Stimulated activated naive CD4-positive, alpha-beta T cell treated with Interleukin-2 at 50 U/mL for 16 hours (primary cell): ENCODE measurements around the gene ZWILCH.
"Not testable (repeated sequence)": the region's sequence is repeated elsewhere in the genome, so short reads cannot be mapped to it uniquely, and the experiment has no call there.

Source experiments
- DNase-seq: peaks from one replicate; lab custom pipeline; 2025; lab: John Stamatoyannopoulos, UW

ZWILCH gene

GRCh38 chr15:66488525-66488924 lies 16.6 kb upstream of the ZWILCH start:
- DNase-seq = no peak

DNA sequence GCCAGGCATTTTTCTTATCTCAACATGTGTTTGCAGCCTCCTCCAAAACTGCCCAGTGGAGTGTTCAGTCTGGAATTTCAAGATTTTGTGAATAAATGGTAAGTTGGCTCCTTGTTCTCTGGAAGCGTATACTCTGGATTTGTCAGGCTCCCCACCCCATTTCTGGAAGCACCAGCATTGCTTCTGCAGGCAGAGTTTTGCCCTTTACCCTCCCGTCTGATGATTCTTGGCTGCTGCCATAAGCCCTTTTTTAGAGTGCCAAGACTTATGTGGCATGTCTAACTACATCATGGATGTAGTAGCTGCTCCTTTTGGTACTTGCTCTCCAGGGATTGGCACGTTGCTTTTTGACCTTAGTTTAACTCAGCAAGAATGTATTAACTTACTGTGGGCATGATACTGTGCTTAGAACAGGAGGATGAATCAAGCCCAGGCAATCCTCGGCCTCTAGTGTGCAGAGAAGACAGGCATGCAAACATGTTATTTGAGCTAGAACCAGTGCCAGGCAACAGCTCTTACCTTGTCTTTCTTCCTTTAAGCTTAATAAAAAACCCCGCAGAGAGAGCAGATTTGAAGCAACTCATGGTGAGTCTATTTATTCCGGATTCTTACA lies 15.8 kb upstream of the ZWILCH start:
- no peak for DNase-seq

- no peak for DNase-seq
Observed at GRCh38 chr15:66491846-66492245, 13.3 kb upstream of the ZWILCH start.

DNA sequence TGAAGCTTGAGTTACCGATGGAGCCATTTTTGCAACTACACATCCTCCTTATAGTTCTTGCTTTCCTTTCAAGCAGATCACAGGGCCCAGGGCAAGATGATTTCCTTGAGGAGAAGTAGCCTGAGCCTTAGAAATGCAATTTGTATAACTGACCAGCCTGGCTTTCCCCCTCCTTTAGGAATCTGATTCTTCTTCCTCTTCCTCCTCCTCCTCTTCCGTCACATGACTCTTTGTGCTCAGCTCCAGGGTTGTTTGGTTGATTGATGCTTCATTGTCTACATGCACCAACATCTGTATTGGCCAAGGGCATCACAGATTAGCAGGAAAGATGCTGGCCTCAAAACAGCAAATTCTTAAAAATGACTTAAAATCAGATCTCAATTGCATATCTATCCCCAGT lies 10.9 kb upstream of the ZWILCH start:
- no peak for DNase-seq

- DNase-seq = peak; percentile 21
Observed at GRCh38 chr15:66496951-66497501, 8.1 kb upstream of the ZWILCH start.

- DNase-seq = peak; percentile 96
Observed at GRCh38 chr15:66497502-66498455, 7.3 kb upstream of the ZWILCH start, which contains the start of gene SNAPC5. TSS of gene SNAPC5 (minus strand) at chr15:66497762. CDS start at chr15:66497731, 31 bp downstream.

DNA sequence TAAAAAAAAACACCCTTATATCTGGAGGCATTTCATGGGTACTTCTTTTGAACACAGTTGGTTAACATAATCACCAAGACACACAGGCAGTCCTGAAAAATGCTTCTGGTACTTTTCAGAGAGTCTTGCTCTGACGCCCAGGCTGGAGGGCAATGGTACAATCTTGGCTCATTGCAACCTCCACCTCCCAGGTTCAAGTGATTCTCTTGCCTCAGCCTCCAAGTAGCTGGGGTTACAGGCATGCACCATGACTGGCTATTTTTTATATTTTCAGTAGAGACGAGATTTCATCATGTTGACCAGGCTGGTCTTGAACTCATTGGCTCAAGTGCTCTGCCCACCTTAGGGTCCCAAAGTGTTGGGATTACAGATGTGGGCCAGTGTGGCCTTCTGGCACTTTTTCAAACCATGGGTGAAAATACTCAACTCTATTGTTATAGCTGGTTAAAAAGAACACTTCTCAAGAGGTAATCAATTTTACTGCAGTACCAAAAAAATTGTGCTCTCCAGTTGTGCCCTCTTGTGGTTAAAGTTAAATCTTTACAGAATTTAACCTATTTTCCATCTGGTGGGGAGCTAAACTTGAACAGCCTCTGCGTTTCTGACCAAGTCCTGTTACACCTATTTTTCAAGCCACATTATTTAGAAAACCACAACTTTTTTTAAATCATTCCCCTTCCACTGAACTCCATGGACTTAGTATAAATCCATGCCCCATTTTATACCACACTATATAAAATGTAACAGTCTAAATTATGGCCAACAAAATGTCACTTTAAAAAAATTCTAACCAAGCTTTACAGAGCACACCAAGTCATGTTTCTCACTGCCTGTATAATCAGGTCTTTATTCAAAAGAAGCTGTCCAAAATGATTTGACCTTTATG lies 6.4 kb upstream of the ZWILCH start:
- no peak for DNase-seq

GRCh38 chr15:66500346-66500745 lies 4.8 kb upstream of the ZWILCH start:
- not testable (repeated sequence) for DNase-seq

GRCh38 chr15:66502491-66502890 lies 2.6 kb upstream of the ZWILCH start:
- DNase-seq = peak; percentile 3

GRCh38 chr15:66503041-66503648 lies 2.0 kb upstream of the ZWILCH start:
- DNase-seq = not testable (repeated sequence)

DNA sequence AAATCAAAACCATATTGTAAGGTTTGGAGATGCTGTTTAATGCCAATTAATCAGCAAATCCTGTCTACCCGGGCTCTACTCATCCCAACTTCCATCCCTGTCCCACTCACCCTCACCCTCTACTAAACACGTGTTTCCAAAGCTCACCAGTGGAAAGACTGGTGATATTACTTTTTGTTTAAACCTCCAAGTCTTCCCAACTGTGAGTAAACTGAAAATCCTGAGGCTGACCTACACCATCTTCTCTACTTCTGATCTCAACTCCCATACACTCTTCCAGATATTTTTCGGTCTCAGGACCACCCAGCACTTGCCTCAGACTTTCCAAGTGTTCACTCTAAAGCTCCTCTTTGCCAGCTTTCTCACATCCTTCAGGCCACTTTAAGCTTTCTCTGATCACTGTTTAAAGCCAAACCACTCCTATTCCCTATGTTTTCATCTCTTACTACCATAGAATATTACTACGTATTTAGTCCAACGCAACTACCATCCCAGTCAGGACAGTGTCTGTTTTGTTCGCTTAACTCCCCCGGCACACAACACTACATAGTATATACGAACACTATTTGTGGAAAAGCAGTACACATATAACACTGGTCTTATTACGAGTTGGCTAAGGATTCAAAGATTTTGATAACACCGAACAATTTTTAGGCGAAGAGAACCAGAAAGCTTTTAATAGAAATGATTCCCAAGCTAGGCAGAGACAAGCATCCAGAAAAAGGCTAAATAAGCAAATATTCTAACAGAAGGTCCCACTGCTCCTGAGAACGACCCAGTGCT lies 1.2 kb upstream of the ZWILCH start:
- DNase-seq = no peak

DNA sequence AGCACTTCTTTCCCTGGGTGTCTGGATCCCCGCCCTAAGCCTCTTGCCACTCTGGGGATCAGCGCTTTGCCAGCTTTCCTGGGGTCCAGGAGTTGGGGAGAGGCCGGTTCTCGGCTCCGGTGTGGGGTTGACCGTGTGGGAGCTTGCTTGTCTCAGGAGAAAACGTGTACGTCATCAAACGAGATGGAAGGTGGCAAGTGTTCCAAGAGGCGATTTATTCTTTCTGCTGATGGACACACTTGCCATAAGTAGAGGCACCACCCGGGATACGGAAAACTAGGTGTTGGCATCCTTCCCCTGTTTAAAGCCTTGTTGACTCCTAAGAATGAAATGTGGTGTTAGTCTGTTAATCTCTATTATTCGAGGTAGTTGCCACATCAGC lies 295 bp downstream of the ZWILCH start:
- no peak for DNase-seq

- DNase-seq = no peak
Observed at GRCh38 chr15:66505818-66506217, 692 bp downstream of the ZWILCH start.

DNA sequence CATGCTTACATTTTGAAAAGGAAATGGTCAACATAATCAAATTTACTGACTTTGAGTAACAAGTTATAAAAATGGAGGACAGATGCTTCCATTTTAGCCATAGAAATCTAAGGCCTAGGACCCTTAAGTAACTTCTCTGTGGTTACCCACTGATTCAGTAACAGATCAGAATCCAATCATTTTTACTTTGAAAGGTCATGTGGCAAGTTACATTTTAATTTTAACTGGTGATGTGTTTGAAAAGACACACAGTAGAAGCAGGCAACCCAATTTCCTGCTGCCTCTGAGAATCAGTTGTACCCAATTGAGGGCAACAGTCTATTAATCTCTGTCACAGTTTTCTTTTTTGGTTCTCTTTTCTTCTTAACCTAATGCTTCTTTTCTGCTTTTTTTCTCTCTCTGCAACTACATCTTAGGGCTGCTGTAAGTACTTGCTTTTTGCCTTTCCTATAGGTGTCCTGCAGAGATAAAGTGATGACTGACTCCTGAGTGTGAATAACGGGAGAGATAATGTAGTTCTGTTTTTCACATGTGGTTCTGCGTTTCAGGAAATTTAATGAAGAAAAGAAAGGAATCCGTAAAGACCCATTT lies 3.3 kb downstream of the ZWILCH start:
- no peak for DNase-seq

GRCh38 chr15:66514586-66514985 lies 9.5 kb downstream of the ZWILCH start:
- DNase-seq = no peak

GRCh38 chr15:66515901-66516322 lies 10.8 kb downstream of the ZWILCH start:
- DNase-seq = no peak

- no peak for DNase-seq
Observed at GRCh38 chr15:66523926-66524325, 18.8 kb downstream of the ZWILCH start.

DNA sequence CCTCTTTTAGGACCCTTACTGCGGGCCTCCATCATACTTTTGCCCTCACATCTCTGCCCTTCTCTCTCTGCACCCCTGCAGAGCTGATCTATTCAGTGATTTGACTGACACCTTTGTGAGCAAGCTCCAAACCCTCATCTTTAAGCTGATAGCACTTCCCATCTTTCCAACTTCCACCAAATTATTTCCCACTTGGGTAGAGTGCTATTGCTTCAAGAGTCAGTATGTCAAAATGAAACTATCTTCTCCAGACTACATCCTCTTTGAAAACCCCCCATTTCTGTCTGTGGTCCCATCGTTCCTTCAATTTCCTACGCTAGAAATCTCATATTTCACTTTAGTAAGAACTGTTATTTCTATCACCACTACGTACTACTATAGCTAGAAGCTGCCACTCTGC lies 19.7 kb downstream of the ZWILCH start:
- no peak for DNase-seq

- no peak for DNase-seq
Observed at GRCh38 chr15:66535056-66535455, 29.9 kb downstream of the ZWILCH start.

DNA sequence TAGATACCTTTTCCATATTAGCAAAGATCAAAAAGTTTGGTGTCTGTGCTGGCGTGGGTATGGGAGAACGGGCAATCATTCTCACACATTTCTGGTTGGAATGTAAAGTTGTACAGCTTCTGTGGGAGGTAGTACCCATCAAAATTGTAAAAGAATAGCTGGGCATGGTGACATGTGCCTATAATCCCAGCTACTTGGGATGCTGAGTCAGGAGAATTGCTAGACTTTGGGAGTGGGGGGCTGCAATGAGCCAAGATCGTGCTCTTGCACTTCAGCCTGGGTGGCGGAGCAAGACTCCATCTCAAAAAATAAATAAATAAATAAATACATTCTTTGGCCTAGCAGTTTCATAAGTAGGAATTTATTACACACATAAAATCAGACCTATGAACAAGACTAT lies 37.8 kb downstream of the ZWILCH start:
- DNase-seq = no peak
